IPS-11a (cell line): Measurements from ENCODE around the gene CHL1.

Source experiments
- H3K4me3 ChIP-seq: one replicate; pipeline ENCODE4 v1.5.1; 2013; ENCODE audit warnings: low read depth, low read length, control low read depth

Gene CHL1

DNA sequence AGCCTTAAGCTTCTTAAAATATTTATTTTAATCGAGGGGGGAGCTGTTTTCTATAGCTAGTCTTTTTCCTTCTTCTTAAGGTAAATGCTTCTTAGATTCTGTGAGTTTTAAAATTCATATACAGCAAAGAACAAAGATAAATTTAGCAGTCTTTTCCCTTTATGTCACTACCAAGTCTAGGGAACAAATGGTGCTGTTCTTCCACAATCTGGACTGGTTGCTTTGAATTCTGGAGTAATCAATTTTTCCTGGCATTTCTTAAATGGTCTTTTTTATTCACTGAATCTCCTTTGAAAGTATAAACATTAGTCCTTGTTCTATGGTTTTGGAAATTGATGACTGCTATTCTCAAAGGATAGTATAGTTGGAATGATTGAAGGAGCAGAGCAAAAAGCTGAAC, 82.8 kb downstream of the CHL1 start:
- H3K4me3 ChIP-seq = no peak overlapping the region

GRCh38 chr3:280681-281080, 84.1 kb downstream of the CHL1 start:
- no peak overlapping the region for H3K4me3 ChIP-seq

GRCh38 chr3:284322-284721, 87.8 kb downstream of the CHL1 start:
- H3K4me3 ChIP-seq = no peak overlapping the region

DNA sequence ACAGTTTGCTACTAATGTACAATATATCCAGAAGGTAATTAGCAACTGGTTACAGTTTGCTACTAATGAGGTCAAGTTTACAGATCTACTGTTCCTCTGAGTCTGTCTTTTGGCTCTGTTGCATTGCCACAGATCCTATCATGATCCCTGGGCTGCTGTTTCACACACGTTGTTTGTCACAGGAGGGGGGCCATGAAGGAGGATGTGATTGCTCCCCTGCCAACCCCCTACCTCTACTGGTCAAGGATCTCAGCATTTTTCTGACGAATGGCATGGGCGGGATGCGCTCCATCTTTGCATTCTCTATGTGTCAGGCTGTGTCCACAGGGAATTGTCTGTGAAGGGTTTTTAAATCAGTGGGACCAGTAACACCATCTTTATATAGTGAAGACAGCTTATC, 91.9 kb downstream of the CHL1 start:
- H3K4me3 ChIP-seq = no peak overlapping the region

- no peak overlapping the region for H3K4me3 ChIP-seq
Observed at GRCh38 chr3:291028-291427, 94.5 kb downstream of the CHL1 start.

- H3K4me3 ChIP-seq = no peak overlapping the region
Observed at GRCh38 chr3:291646-292436, 95.3 kb downstream of the CHL1 start.

- no peak overlapping the region for H3K4me3 ChIP-seq
Observed at GRCh38 chr3:294096-294495, 97.5 kb downstream of the CHL1 start.

- H3K4me3 ChIP-seq = no peak overlapping the region
Observed at GRCh38 chr3:294581-294980, 98.0 kb downstream of the CHL1 start.

GRCh38 chr3:295166-295565, 98.6 kb downstream of the CHL1 start:
- H3K4me3 ChIP-seq = no peak overlapping the region

GRCh38 chr3:297585-297984, 101.0 kb downstream of the CHL1 start:
- no peak overlapping the region for H3K4me3 ChIP-seq

DNA sequence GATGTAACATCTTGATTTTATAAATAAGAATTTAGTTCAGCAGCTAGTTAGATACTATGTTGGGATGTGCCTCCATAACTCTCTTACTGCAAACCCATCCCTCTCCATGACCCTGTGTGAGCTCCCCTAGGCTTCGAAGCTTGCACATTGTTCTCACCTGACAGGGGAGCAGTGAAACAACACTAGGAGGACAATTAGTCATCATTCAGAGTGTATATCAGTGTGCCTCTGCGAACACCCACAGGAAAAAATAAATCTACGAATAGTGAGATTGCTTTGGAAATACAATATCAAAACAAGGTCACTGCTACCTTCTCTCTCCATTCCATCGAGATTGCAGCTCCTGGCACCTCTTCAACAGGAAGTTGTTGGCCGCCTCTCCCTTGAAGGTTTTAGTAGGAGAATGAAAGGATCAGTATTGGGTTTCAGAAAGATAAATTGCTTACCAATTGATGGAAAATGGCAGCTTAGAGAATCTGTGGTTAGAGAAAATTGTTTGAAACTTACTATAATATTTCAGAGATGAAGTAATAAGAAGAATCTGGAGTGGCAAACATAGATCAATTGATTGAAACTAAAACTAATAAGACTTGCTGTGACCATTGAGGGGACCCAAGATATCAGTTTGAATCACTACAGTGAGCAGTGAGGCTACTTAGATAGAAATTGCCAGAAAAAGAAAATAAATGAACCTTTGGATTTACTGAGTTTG, 103.2 kb downstream of the CHL1 start:
- H3K4me3 ChIP-seq = no peak overlapping the region

- no peak overlapping the region for H3K4me3 ChIP-seq
Observed at GRCh38 chr3:307182-307581, 110.6 kb downstream of the CHL1 start.

DNA sequence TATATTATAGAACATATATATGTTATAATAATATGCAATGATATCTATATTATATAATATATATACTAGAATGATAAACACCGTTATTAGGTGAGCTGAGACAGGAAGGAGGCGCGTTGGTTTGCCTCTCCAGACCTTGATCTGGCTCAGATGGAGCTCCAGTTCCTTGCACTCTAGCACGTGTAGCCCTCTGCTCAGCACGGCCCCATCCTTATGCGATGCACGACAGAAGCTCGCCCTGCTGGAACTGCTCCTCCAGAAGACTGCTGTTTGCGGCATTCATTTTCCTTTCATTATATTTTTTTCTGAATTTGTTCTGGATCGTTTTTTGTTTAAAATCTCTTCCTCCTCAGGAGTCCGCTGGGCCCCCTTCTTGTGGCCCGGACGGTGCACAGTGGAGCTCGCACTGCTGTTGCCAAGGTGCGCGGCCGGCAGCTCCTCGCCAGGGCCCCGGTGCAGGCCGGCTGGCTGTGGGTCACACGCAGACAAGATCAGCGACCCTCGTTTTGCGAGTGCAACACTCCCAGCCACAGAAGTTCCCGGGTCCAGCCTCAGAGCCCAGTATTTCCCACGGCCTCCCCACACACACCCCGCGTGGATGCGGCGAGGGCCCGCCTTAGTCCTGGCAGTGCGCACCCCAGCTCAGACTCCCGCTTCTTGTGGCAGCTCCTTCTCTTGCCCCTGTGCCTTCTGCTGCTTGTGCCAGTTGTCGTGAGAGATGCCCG, 112.2 kb downstream of the CHL1 start:
- no peak overlapping the region for H3K4me3 ChIP-seq

GRCh38 chr3:312160-312733, 115.7 kb downstream of the CHL1 start:
- H3K4me3 ChIP-seq = no peak overlapping the region

DNA sequence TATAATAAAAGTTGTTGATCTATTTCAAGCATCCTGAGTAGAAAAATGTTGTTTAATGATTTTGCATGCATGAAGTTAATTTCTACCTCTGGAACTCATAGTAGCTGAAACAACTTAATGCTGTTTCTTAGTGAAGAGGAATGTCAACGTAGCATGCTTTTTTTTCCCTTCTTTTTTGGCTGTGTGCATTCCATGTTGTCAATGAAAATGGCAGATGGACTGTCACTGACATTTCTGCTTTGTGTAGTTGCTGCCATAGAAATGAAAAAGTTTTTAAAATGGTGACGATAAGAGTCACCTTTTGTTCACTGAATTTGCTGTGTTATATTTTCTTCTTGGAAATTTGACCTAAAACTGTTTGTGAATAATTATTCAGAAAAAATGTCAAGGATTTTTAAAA, 116.3 kb downstream of the CHL1 start:
- no peak overlapping the region for H3K4me3 ChIP-seq

DNA sequence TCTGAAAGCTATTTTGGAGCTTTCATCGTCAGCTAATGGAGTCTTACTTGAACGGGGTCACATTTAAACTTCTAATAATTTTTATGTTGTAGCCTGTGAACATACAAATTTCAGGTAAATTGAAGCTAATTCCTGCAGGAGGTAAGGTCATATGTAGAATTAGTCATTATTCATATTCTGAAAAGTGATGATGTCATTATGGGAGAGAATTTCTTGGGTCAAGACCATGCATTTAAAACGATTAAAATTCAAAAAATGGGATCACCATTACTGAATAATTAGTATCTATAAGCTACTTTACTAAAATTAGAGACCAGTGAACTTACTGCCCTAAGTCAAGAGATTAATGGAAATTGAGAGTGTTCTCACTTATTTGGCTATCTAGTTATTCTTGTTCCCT, 120.4 kb downstream of the CHL1 start:
- no peak overlapping the region for H3K4me3 ChIP-seq

DNA sequence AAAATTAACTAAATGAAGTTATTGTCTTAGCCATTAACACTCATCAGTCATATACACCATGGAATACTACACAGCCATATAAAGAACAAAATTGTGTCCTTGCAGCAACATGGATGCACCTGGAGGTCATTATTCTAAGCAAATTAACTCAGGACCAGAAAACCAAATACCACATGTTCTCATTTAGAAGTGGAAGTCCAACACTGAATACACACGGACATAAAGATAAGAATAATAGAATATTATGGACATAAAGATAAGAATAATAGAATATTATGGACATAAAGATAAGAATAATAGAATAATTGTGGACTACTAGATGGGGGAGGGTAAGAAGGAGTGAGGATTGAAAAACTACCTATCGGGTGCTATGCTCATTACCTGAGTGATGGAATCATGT, 122.3 kb downstream of the CHL1 start:
- no peak overlapping the region for H3K4me3 ChIP-seq

DNA sequence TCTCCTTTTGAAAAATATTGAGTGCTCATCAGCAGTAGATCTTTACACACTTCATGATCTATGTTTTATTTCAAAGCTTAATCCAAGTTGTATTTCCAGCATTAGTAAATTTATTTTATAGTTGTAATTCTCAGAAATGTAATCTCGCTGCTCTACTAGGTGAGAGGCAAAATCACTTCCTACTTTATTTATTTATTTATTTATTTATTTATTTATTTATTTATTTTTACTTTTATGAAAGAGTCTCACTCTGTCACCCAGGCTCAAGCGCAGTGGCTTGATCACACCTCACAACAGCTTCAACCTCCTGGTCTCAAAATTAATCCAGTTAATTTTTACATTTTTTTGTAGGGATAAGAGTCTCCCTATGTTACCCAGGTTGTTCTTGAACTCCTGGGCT, 127.9 kb downstream of the CHL1 start:
- H3K4me3 ChIP-seq = no peak overlapping the region

- no peak overlapping the region for H3K4me3 ChIP-seq
Observed at GRCh38 chr3:325495-325894, 128.9 kb downstream of the CHL1 start.

DNA sequence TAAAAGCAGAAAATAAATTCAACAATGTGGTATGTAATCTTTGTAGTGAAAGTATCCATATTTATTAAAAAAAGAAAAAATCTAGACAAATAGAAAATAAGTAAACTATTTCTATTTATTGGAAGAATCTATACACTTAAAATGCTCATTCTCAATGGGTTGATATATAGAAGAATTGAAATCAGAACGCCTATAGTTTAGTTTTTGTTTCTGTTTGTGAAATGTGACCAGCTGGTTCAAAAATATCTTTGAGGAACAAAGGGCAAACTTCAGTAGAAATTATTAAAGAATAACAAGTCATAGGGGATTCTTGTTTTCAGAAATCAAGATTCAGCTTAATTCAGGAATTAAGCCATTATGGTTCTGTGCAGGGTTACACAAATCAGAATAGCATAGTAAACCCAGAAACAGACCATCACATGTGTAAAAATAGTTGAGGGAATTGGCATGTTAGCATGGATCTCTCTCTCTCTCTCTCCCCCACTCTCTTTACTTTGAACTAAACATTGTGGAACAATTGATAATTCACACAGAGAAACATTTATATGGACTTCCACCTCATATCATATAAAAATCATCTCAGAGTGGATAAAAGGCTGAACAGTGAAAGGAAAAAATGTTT, 134.0 kb downstream of the CHL1 start:
- H3K4me3 ChIP-seq = no peak overlapping the region

DNA sequence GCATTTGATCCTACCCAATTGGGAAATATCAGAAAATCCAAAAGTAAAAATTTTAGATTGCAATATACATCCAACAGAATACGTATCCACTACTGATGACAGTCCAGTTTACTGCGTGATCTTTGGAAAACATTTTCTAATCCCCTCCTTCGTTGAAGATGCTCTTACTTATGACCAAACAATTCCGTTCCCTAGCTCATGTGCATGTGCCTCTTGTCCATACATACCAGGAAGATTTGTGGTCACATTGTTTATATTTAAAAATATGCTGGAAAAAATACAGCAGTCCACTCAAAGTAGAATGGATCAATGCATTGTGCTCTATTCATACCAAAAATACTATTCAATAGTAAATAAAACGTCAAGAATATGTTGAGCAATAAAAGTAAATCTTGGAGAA, 135.3 kb downstream of the CHL1 start:
- H3K4me3 ChIP-seq = no peak overlapping the region
